Peyer's patch (tissue), 4 donors: ENCODE data around the gene BEST3. TPM values are rescaled to one million over a fixed set of nuclear protein-coding genes. Genes with fewer than 3 reads are reported as not detected.
A peak's percentile ranks its signal among the peaks of the same experiment; 100 is the strongest.

Experiments used
- DNase-seq, 3 donors: peaks; one replicate each; pipeline ENCODE4 v3.0.0-alpha.2; 2017 to 2019
- H3K27ac ChIP-seq, 4 donors: fragments of 200-600 bp; sonication (generic); one replicate each; pipeline ENCODE4 v1.5.1; 2016 to 2019
- H3K27me3 ChIP-seq, 2 donors: fragments of 200-600 bp; sonication (generic); one replicate each; pipeline ENCODE4 v1.5.1; 2019
- H3K36me3 ChIP-seq, 3 donors: fragments of 200-600 bp; sonication (generic); one replicate each; pipeline ENCODE4 v1.5.1; 2016 to 2019
- H3K4me1 ChIP-seq, 4 donors: fragments of 200-600 bp; sonication (generic); one replicate each; pipeline ENCODE4 v1.5.1; 2016 to 2019
- H3K4me3 ChIP-seq, 4 donors: fragments of 200-600 bp; sonication (generic); 1 replicate in 3 of 4; 2 replicates in 1 of 4; pipeline ENCODE4 v1.5.1; 2016 to 2019; ENCODE audit warnings: mild to moderate bottlenecking in 1 of 4
- H3K9me3 ChIP-seq, 4 donors: fragments of 200-600 bp; sonication (generic); one replicate each; pipeline ENCODE4 v1.5.1; 2016 to 2019; ENCODE audit warnings: mild to moderate bottlenecking in 1 of 4
- POLR2A ChIP-seq, 2 donors: fragments of 450-650 bp; IDR thresholded peaks; one replicate each; pipeline ENCODE4 v1.5.1; 2017; ENCODE audit warnings: antibody characterized with exemption in 2 of 2, mild to moderate bottlenecking in 2 of 2, moderate library complexity in 2 of 2
- total RNA-seq, 4 donors: library from RNA; depleted of rRNA; stranded (reverse); fragments of >200 nt; gene quantifications; one replicate each; pipeline ENCODE4 v1.1.0, GENCODE V29; 2016
- TF ChIP-seq, protein P1 (sequence below), 6 experiments: fragments of 450-650 bp in 4 of 6; fragments of 200-600 bp in 2 of 6; sonication (generic) in 1 of 6; IDR thresholded peaks; one replicate each; pipeline ENCODE4 v1.5.1; 2017 to 2019; ENCODE audit warnings: antibody characterized with exemption in 6 of 6, mild to moderate bottlenecking in 3 of 6, moderate library complexity in 1 of 6

Gene BEST3
- under 1 TPM in 1 of 4 donors, not detected in 3; 0.35 TPM for total RNA-seq

DNA sequence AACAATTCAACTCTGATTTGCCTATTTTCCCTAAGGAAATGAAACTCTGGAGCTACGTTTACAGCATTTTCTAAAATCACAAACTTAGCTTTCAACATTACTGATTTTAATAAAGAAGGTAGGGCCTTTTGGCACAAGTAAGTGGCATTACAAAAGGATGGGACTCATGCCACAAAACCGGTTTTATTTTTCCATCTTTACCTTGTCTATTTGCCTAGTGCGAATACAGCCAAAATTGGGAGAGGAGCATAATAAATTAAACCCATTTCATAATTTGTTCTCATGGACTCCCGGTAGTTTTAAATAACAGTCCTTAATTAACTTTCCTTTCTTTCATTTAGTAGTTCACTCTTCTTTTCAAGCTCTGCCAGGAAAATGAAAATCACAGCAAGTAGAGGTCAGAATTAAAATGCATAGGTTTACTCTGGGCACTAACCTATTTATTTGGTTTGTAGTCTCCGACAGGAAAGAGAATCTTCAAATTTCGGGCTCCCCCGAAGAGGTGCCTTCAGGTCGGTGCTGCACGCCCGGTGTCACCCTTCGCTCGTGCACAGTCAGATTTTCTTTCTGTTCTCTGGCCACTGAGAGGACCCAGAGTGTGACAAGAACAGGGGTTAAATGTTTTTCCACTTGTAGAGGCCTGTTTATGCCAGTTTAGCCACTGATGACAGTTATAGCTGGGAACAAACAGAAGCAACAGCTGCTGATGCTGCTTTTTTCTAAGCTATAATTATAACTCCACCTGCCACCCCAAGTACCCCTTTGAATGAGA lies at the start of gene BEST3:
TSS of gene BEST3 (minus strand) at position 535 of the 772 bp plus-strand sequence. CDS start 1,505 bp downstream, outside the sequence.
- TF ChIP-seq POLR2A (IDR thresholded peaks at IDR 0.05): no peak
- TF ChIP-seq, protein P1, sequence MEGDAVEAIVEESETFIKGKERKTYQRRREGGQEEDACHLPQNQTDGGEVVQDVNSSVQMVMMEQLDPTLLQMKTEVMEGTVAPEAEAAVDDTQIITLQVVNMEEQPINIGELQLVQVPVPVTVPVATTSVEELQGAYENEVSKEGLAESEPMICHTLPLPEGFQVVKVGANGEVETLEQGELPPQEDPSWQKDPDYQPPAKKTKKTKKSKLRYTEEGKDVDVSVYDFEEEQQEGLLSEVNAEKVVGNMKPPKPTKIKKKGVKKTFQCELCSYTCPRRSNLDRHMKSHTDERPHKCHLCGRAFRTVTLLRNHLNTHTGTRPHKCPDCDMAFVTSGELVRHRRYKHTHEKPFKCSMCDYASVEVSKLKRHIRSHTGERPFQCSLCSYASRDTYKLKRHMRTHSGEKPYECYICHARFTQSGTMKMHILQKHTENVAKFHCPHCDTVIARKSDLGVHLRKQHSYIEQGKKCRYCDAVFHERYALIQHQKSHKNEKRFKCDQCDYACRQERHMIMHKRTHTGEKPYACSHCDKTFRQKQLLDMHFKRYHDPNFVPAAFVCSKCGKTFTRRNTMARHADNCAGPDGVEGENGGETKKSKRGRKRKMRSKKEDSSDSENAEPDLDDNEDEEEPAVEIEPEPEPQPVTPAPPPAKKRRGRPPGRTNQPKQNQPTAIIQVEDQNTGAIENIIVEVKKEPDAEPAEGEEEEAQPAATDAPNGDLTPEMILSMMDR (IDR thresholded peaks at IDR 0.05): no peak
- Histone ChIP-seq H3K27ac (no peak within 1 kb of the TSS), H3K4me3 (no peak within 1 kb of the TSS)

DNA sequence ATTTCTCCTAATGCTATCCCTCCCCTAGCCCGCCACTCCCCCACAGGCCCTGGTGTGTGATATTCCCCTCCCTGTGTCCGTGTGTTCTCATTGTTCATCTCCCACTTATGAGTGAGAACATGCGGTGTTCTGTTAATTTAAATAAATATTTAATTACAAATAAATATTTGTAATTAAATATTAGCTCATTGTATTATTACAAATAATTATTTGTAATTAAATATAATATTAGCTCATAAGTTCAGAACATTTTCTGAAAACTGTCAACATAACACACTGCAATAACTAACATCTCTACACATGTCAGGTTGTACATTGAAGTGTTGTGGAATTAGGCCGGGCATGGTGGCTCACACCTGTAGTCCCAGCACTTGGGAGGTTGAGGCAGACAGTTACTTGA lies 45.0 kb upstream of the BEST3 start:
- H3K36me3 ChIP-seq: no peaks in the 10 kb centered on the region
- TF ChIP-seq, protein P1 (IDR thresholded peaks at IDR 0.05): no peak
- no peak for TF ChIP-seq POLR2A (IDR thresholded peaks at IDR 0.05)
- DNase-seq: no peak

More for the DNA sequence above, at the start of gene BEST3:
- H3K27me3 ChIP-seq: no peaks in the 10 kb centered on the region
- no peaks in the 10 kb centered on the region for H3K9me3 ChIP-seq
- no peaks in the 10 kb centered on the region for H3K4me1 ChIP-seq
- DNase-seq: no peak
- no peaks in the 10 kb centered on the region for H3K36me3 ChIP-seq

GRCh38 chr12:69739287-69740191 lies 40.4 kb upstream of the BEST3 start:
- Histone ChIP-seq H3K27me3 (no peaks in the 10 kb centered on the region), H3K36me3 (no peaks in the 10 kb centered on the region), H3K27ac (peak overlapping the region; percentile 89 to 97 (median 92)), H3K4me1 (peaks cover 0 to 6% (median 0%) of the 10 kb centered on the region in 4 donors), H3K4me3 (peak overlapping the region; percentile 86 to 95 (median 90)), H3K9me3 (no peaks in the 10 kb centered on the region)
- TF ChIP-seq, protein P1 (IDR thresholded peaks at IDR 0.05): no peak
- TF ChIP-seq POLR2A (IDR thresholded peaks at IDR 0.05): peak; percentile 43 to 49
- peak; percentile 67 to 87 (median 81) for DNase-seq

More for the DNA sequence above, 45.0 kb upstream of the BEST3 start:
- Histone ChIP-seq H3K27ac (no peak overlapping the region), H3K4me3 (no peak overlapping the region), H3K4me1 (peaks cover 0 to 6% (median 0%) of the 10 kb centered on the region in 4 donors), H3K27me3 (no peaks in the 10 kb centered on the region), H3K9me3 (no peaks in the 10 kb centered on the region)

- Histone ChIP-seq H3K9me3 (no peaks in the 10 kb centered on the region), H3K36me3 (no peaks in the 10 kb centered on the region), H3K4me1 (peaks cover 0 to 6% (median 0%) of the 10 kb centered on the region in 4 donors), H3K4me3 (peak within 1 kb of the TSS; percentile 86 to 95 (median 90)), H3K27ac (peak within 1 kb of the TSS; percentile 89 to 97 (median 92)), H3K27me3 (no peaks in the 10 kb centered on the region)
- peak; percentile 86 to 97 (median 96) for DNase-seq
- TF ChIP-seq, protein P1 (IDR thresholded peaks at IDR 0.05): peak in 5 of 6 experiments; percentile 44 to 83 (median 69)
- peak; percentile 62 to 63 for TF ChIP-seq POLR2A (IDR thresholded peaks at IDR 0.05)
Measured at GRCh38 chr12:69738351-69739286, 39.5 kb upstream of the BEST3 start, which contains the start of gene RAB3IP. TSS of gene RAB3IP (plus strand) at chr12:69738860. CDS start at chr12:69755409, 16,549 bp downstream.
